Heart left ventricle (tissue), 16 donors: ENCODE data around the gene SUGCT. TPM values are rescaled to one million over a fixed set of nuclear protein-coding genes. Genes with fewer than 3 reads are reported as not detected.

Experiments used
- ATAC-seq, 4 donors: fragments of 200-7000 bp; cut with Tn5 transposase; one replicate each; pipeline ENCODE4 v1.9.1; 2020 to 2022; ENCODE audit warnings: moderate library complexity in 4 of 4, mild to moderate bottlenecking in 3 of 4, moderate number of reproducible peaks in 1 of 4
- DNase-seq, 5 donors: peaks; one replicate each; pipeline ENCODE4 v3.0.0-alpha.2; 2020
- H3K27ac ChIP-seq, 12 donors: fragments of 200-600 bp; sonication (generic) in 4 of 12; one replicate each; pipeline versions ENCODE4 v1.5.0 to v1.8.0; 2016 to 2022; ENCODE audit warnings: mild to moderate bottlenecking in 2 of 12
- H3K27me3 ChIP-seq, 9 donors: fragments of 200-600 bp; sonication (generic) in 2 of 9; one replicate each; pipeline versions ENCODE4 v1.5.1 to v1.8.0; 2016 to 2022; ENCODE audit warnings: mild to moderate bottlenecking in 3 of 9
- H3K36me3 ChIP-seq, 9 donors: fragments of 200-600 bp; sonication (generic) in 2 of 9; one replicate each; pipeline versions ENCODE4 v1.5.0 to v1.8.0; 2018 to 2022; ENCODE audit warnings: mild to moderate bottlenecking in 2 of 9
- H3K4me1 ChIP-seq, 12 donors: fragments of 200-600 bp; sonication (generic) in 4 of 12; one replicate each; pipeline versions ENCODE4 v1.5.0 to v1.8.0; 2016 to 2022; ENCODE audit warnings: mild to moderate bottlenecking in 3 of 12
- H3K4me3 ChIP-seq, 12 donors: fragments of 200-600 bp; sonication (generic) in 4 of 12; one replicate each; pipeline versions ENCODE4 v1.5.0 to v1.8.0; 2017 to 2022; ENCODE audit warnings: mild to moderate bottlenecking in 9 of 12, moderate library complexity in 4 of 12
- H3K9me3 ChIP-seq, 12 donors: fragments of 200-600 bp; sonication (generic) in 4 of 12; one replicate each; pipeline versions ENCODE4 v1.5.0 to v1.8.0; 2016 to 2022; ENCODE audit warnings: mild to moderate bottlenecking in 1 of 12
- POLR2A ChIP-seq, 2 donors: fragments of 450-650 bp; IDR thresholded peaks; one replicate each; pipeline ENCODE4 v1.6.1; 2017; ENCODE audit warnings: antibody characterized with exemption in 2 of 2, mild to moderate bottlenecking in 2 of 2, moderate library complexity in 2 of 2
- WGBS, 4 donors: extraction: QIAGEN DNeasy Blood & Tissue Kit in 2 of 4; methylation state at CpG; one replicate each; pipeline versions ENCODE4 v1.1.5 to v1.1.7; 2013 to 2018; 5-methylcytosine and 5-hydroxymethylcytosine counted together
- intact Hi-C, 10 donors: fragments of 100-400 bp; cut with DNase I; formaldehyde crosslinking; loops; one replicate each; pipeline versions ENCODE4 v1.11.1 to v1.14.2; 2022
- polyA plus RNA-seq, 2 donors: library from polyadenylated mRNA; stranded (reverse); fragments of 200-250 nt; gene quantifications; one replicate each; pipeline ENCODE4 v1.2.3, GENCODE V29; 2013
- total RNA-seq, 9 donors: library from RNA; depleted of rRNA in 2 of 9; stranded (reverse); fragments of >200 nt in 2 of 9; fragmentation: NEBNext Ultra II Directional in 3 of 9; extraction: Animal tissue kit (Norgen Biotek cat#: 25700) in 3 of 9; gene quantifications; one replicate each; pipeline versions ENCODE4 v1.1.0 to v1.2.4, GENCODE V29; 2016 to 2023
- TF ChIP-seq, protein P1 (sequence below), 12 donors: fragments of 200-600 bp; sonication (generic) in 4 of 12; IDR thresholded peaks; one replicate each; pipeline versions ENCODE4 v1.5.0 to v1.8.0; 2018 to 2022; ENCODE audit warnings: antibody characterized with exemption in 12 of 12, mild to moderate bottlenecking in 5 of 12
- donor health status: ischemic (EF 13 %, LVEDD 7.1; RV severe dilation, severe dysfunction).
- donor health status: healthy with polysubstance abuse.
- donor health status: DM: no; HTN: yes; CAD: no.
- donor health status: DM: no; HTN: no; CAD: no.
- donor health status: ischemic (EF 25% LVEDD 6.9; RV normal size, moderate dysfunction).
- donor health status: ischemic (EF 25% LVEDD 5.7; RV mildly dilated, moderate dysfunction).
- donor health status: healthy.
- donor health status: DM: yes; HTN: yes; CAD: no.
- donor health status: ischemic (EF 35%, LVEDD 5.7; RV mildly dilated, moderate dysfunction).
- donor health status: nonischemic (EF 11% LVEDD 7.7; RV severe dilation, severe dysfunction).
- donor health status: DM: yes; HTN: yes; CAD: no.
- donor health status: PGD.
- donor health status: ischemic (EF 29% LVEDD 5.4; RV normal size, mild dysfunction).
- donor health status: nonischemic (EF 23%, LVEDD 6.1; RV moderate dilation, normal function).

SUGCT gene
- total and polyA plus RNA-seq, 11 donors = 1.4 to 7.6 (median 4.4) TPM

GRCh38 chr7:40722242-40722641 lies 587.4 kb downstream of the SUGCT start:
- no peaks in the 10 kb centered on the region for H3K27me3 ChIP-seq
- intact Hi-C loops = no loop called here
- H3K27ac ChIP-seq = peak overlapping the region in 1 of 12 donors; percentile 40
- no peaks in the 10 kb centered on the region for H3K36me3 ChIP-seq
- no peak for TF ChIP-seq POLR2A (IDR thresholded peaks at IDR 0.05)
- TF ChIP-seq, protein P1, sequence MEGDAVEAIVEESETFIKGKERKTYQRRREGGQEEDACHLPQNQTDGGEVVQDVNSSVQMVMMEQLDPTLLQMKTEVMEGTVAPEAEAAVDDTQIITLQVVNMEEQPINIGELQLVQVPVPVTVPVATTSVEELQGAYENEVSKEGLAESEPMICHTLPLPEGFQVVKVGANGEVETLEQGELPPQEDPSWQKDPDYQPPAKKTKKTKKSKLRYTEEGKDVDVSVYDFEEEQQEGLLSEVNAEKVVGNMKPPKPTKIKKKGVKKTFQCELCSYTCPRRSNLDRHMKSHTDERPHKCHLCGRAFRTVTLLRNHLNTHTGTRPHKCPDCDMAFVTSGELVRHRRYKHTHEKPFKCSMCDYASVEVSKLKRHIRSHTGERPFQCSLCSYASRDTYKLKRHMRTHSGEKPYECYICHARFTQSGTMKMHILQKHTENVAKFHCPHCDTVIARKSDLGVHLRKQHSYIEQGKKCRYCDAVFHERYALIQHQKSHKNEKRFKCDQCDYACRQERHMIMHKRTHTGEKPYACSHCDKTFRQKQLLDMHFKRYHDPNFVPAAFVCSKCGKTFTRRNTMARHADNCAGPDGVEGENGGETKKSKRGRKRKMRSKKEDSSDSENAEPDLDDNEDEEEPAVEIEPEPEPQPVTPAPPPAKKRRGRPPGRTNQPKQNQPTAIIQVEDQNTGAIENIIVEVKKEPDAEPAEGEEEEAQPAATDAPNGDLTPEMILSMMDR (IDR thresholded peaks at IDR 0.05) = no peak
- peaks cover 0 to 9% (median 0%) of the 10 kb centered on the region in 12 donors for H3K4me1 ChIP-seq
- no peak for DNase-seq
- whole genome bisulfite sequencing, 4 donors = 81 to 87% (median 85%) methylated on average over 2 of the region's 2 CpGs
- H3K9me3 ChIP-seq = no peaks in the 10 kb centered on the region
- no peak for ATAC-seq
- H3K4me3 ChIP-seq = no peak overlapping the region

GRCh38 chr7:40723829-40724228 lies 589.0 kb downstream of the SUGCT start:
- Histone ChIP-seq H3K27me3 (no peaks in the 10 kb centered on the region), H3K4me3 (no peak overlapping the region), H3K9me3 (no peaks in the 10 kb centered on the region), H3K4me1 (no peaks in the 10 kb centered on the region), H3K36me3 (no peaks in the 10 kb centered on the region), H3K27ac (no peak overlapping the region)
- TF ChIP-seq, protein P1 (IDR thresholded peaks at IDR 0.05) = no peak
- no peak for TF ChIP-seq POLR2A (IDR thresholded peaks at IDR 0.05)
- no peak for DNase-seq
- intact Hi-C loops = no loop called here
- WGBS, 4 donors = 96 to 97% (median 97%) methylated on average over 2 of the region's 2 CpGs
- ATAC-seq = no peak

- WGBS, 4 donors = 89 to 96% (median 94%) methylated on average over 9 of the region's 9 CpGs
- intact Hi-C loops = no loop called here
- TF ChIP-seq, protein P1 (IDR thresholded peaks at IDR 0.05) = no peak
- no peak for TF ChIP-seq POLR2A (IDR thresholded peaks at IDR 0.05)
Observed at GRCh38 chr7:40726559-40726958, 591.8 kb downstream of the SUGCT start.

GRCh38 chr7:40733114-40733513 lies 598.3 kb downstream of the SUGCT start:
- Histone ChIP-seq H3K4me3 (no peak overlapping the region), H3K27me3 (no peaks in the 10 kb centered on the region), H3K9me3 (peaks cover 0 to 8% (median 0%) of the 10 kb centered on the region in 12 donors), H3K36me3 (no peaks in the 10 kb centered on the region), H3K4me1 (peaks cover 0 to 12% (median 3%) of the 10 kb centered on the region in 12 donors), H3K27ac (no peak overlapping the region)
- DNase-seq = no peak
- ATAC-seq = no peak
- intact Hi-C loops = no loop called here
- no peak for TF ChIP-seq POLR2A (IDR thresholded peaks at IDR 0.05)
- TF ChIP-seq, protein P1 (IDR thresholded peaks at IDR 0.05) = no peak

More at GRCh38 chr7:40726559-40726958, 591.8 kb downstream of the SUGCT start:
- Histone ChIP-seq H3K27me3 (no peaks in the 10 kb centered on the region), H3K4me3 (no peak overlapping the region), H3K4me1 (no peaks in the 10 kb centered on the region), H3K9me3 (peaks cover 0 to 2% (median 0%) of the 10 kb centered on the region in 12 donors), H3K27ac (no peak overlapping the region), H3K36me3 (no peaks in the 10 kb centered on the region)
- DNase-seq (no peak), ATAC-seq (no peak)
